Stimulated activated naive CD8-positive, alpha-beta T cell treated with anti-CD3 and anti-CD28 coated beads, Interleukin-15, Interleukin-2, amounts not matched to agents 100 ng/mL and 50 ng/mL, for 24 hours (primary cell): ENCODE data around the gene HELZ2.

Experiments used
- H3K27ac Mint-ChIP-seq: one replicate; pipeline ENCODE4 v1.8.0; 2021; ENCODE audit warnings: mild to moderate bottlenecking, mixed read lengths
- H3K27me3 Mint-ChIP-seq: one replicate; pipeline ENCODE4 v1.8.0; 2021; ENCODE audit warnings: mixed read lengths
- H3K36me3 Mint-ChIP-seq: one replicate; pipeline ENCODE4 v1.8.0; 2021; ENCODE audit warnings: low read depth, mixed read lengths
- H3K4me1 Mint-ChIP-seq: one replicate; pipeline ENCODE4 v1.8.0; 2021; ENCODE audit warnings: low read depth, mixed read lengths
- H3K4me3 Mint-ChIP-seq: one replicate; pipeline ENCODE4 v1.8.0; 2021; ENCODE audit warnings: mild to moderate bottlenecking, mixed read lengths
- H3K9me3 Mint-ChIP-seq: one replicate; pipeline ENCODE4 v1.8.0; 2021; ENCODE audit warnings: mixed read lengths

Gene HELZ2

DNA sequence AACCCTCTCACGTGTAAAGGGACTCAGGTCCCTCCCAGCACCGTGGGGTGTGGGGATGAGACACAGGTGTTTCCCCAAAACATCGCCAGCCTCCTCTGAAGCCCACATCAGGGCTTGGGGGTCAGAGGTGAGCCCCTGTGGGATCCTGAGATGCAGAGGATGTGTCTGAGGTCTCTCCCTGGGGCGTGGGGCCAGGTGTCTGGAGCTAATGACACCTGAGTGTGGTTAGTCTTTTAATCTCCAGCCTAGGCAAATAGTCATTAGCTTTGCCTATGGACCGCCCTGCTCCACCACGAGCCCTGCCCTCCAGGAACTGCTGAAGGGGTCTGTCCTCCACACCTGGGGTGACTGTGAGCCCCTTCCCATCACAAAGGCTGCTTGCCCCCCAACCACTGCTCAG is 28.2 kb downstream of the HELZ2 start:
- Mint-ChIP-seq H3K4me3 (no peak overlapping the region), H3K9me3 (no peaks in the 10 kb centered on the region), H3K4me1 (no peaks in the 10 kb centered on the region), H3K36me3 (no peaks in the 10 kb centered on the region), H3K27me3 (no peaks in the 10 kb centered on the region), H3K27ac (no peak overlapping the region)

GRCh38 chr20:63544958-63545516 is 29.0 kb downstream of the HELZ2 start:
- H3K4me1 Mint-ChIP-seq, result no peaks in the 10 kb centered on the region
- H3K4me3 Mint-ChIP-seq, result no peak overlapping the region
- no peak overlapping the region for H3K27ac Mint-ChIP-seq
- no peaks in the 10 kb centered on the region for H3K36me3 Mint-ChIP-seq
- H3K9me3 Mint-ChIP-seq, result no peaks in the 10 kb centered on the region
- H3K27me3 Mint-ChIP-seq, result no peaks in the 10 kb centered on the region

GRCh38 chr20:63544241-63544957 is 29.6 kb downstream of the HELZ2 start:
- H3K4me1 Mint-ChIP-seq, result no peaks in the 10 kb centered on the region
- no peak overlapping the region for H3K4me3 Mint-ChIP-seq
- no peaks in the 10 kb centered on the region for H3K36me3 Mint-ChIP-seq
- H3K27ac Mint-ChIP-seq, result no peak overlapping the region
- no peaks in the 10 kb centered on the region for H3K27me3 Mint-ChIP-seq
- no peaks in the 10 kb centered on the region for H3K9me3 Mint-ChIP-seq

GRCh38 chr20:63543733-63544132 is 30.3 kb downstream of the HELZ2 start:
- H3K27ac Mint-ChIP-seq, result no peak overlapping the region
- no peaks in the 10 kb centered on the region for H3K27me3 Mint-ChIP-seq
- H3K9me3 Mint-ChIP-seq, result no peaks in the 10 kb centered on the region

DNA sequence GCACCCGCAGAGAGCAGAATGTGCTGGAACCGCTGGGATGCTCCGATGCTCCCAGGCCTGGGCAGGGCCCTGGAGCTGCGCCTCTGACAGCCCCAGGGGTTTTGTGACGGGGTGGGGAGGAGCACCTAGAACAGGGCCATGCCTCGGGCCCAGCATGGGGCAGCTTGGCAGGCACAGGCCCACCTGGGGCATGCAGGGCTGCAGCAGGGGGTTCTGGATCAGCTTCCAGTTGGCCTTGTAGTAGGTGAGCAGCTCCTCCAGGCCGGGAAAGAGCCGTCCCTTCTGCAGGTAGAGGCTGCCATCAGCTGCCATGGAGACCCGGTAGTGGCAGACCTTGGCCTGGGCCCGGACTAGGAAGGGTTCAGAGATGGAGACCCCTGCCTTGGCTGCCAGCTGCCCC is 30.9 kb downstream of the HELZ2 start:
- Mint-ChIP-seq H3K4me3 (no peak overlapping the region), H3K27me3 (no peaks in the 10 kb centered on the region), H3K36me3 (no peaks in the 10 kb centered on the region), H3K27ac (no peak overlapping the region), H3K9me3 (no peaks in the 10 kb centered on the region), H3K4me1 (peaks cover 6% of the 10 kb centered on the region)

More at GRCh38 chr20:63543733-63544132, 30.3 kb downstream of the HELZ2 start:
- Mint-ChIP-seq H3K36me3 (no peaks in the 10 kb centered on the region), H3K4me3 (no peak overlapping the region), H3K4me1 (peaks cover under 1% of the 10 kb centered on the region)

DNA sequence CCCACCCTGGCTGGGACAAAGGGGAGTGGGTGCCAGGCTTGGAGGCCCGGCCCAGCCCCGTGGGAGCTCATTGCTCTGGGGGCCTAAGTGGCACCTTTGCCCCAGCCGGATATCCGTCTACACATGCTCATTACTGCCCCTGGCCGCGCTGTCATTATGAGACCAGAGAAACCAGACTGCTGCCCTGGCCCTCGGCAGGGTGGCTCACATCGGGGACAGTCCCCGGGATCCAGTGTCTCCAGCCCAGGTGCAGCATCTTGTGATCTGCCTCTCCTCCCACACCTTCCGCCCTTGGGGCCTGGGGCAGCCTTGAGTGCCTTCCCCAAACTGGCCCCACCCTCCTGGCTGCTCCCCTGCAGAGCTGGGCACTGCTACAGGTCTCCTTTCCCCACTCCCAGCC is 31.3 kb downstream of the HELZ2 start:
- H3K27ac Mint-ChIP-seq, result no peak overlapping the region
- H3K36me3 Mint-ChIP-seq, result no peaks in the 10 kb centered on the region
- H3K27me3 Mint-ChIP-seq, result no peaks in the 10 kb centered on the region
- peaks cover 11% of the 10 kb centered on the region for H3K4me1 Mint-ChIP-seq
- no peak overlapping the region for H3K4me3 Mint-ChIP-seq
- H3K9me3 Mint-ChIP-seq, result no peaks in the 10 kb centered on the region

DNA sequence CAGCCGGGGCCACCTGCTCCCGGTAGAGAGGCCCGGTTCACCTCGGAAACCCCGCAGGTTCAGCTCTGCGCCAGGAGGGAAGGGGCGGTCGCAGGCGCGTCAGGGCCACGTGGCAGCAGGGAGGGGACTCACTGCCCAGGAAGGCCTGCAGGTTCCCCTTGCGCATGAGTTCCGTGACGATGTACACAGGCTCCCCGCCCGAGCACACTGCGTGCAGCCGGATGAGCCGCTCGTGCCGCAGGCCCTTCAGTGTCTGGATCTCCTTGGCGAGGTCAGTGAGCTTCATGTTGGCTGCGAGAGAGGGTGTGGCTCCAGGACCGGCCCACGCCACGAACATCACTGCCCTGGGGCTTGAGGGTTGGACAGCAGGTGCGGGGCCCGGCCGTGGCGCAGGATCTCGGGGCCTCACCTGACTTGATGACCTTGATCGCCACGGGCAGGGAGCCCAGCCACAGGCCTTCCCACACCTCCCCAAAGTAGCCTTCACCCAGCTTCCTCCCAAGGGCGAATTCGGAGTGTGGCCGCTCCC is 31.9 kb downstream of the HELZ2 start:
- Mint-ChIP-seq H3K4me3 (no peak overlapping the region), H3K27me3 (no peaks in the 10 kb centered on the region), H3K9me3 (no peaks in the 10 kb centered on the region), H3K36me3 (no peaks in the 10 kb centered on the region), H3K4me1 (peaks cover 14% of the 10 kb centered on the region), H3K27ac (no peak overlapping the region)

DNA sequence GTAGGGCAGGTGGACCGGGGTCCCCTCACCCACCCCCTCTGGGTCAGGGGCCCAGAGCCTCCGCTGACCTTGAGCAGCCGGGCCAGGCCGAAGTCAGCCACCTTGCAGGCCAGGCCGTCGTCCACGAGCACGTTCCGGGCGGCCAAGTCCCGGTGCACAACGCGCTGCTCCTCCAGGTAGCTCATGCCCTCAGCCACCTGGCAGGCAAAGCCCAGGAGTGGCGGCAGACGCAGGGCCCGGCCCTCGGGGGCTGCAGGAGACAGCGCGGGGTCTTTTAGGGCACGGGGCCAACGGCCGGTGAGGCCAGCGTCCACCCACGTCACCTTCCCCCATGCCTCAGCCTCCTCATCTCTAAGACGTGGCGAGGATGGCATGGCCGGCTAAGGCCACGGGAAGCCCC is 32.7 kb downstream of the HELZ2 start:
- Mint-ChIP-seq H3K4me1 (peaks cover 18% of the 10 kb centered on the region), H3K4me3 (no peak overlapping the region), H3K9me3 (no peaks in the 10 kb centered on the region), H3K27me3 (no peaks in the 10 kb centered on the region), H3K36me3 (no peaks in the 10 kb centered on the region), H3K27ac (no peak overlapping the region)

DNA sequence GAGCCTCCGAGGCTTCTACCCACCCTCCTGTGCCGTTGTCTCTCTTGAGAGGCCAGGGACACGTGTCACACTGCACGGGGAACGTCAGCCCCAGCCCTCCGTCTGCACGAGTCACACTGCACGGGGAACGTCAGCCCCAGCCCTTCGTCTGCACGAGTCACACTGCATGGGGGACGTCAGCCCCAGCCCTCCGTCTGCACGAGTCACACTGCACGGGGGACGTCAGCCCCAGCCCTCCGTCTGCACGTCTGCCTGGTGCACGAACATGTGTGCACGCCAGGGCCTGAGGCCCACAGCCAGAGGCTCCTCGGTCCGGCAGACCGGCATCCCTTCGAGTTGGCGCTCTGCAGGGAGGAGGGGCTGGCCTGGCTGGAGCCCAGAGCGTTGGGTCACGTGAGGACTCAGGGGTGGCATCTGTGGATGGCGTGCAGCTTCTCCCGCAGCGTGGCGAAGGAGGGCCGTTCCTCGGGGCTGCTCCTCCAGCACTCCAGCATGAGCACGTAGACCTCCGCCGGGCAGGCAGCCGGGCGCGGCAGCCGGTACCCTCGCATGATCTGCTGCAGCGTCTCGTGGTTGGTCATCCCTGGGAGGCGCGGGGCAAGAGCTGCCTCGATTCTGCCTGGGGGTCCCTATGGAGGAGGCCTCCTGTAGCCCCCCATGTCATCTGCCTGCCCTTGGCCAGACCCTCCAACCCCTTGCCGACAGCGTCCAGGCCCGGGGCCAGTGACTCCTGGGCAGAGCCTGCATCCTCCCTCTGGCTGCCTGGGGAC is 33.4 kb downstream of the HELZ2 start:
- H3K9me3 Mint-ChIP-seq, result no peaks in the 10 kb centered on the region
- H3K4me3 Mint-ChIP-seq, result no peak overlapping the region
- peaks cover 20% of the 10 kb centered on the region for H3K4me1 Mint-ChIP-seq
- no peak overlapping the region for H3K27ac Mint-ChIP-seq
- H3K36me3 Mint-ChIP-seq, result no peaks in the 10 kb centered on the region
- no peaks in the 10 kb centered on the region for H3K27me3 Mint-ChIP-seq

DNA sequence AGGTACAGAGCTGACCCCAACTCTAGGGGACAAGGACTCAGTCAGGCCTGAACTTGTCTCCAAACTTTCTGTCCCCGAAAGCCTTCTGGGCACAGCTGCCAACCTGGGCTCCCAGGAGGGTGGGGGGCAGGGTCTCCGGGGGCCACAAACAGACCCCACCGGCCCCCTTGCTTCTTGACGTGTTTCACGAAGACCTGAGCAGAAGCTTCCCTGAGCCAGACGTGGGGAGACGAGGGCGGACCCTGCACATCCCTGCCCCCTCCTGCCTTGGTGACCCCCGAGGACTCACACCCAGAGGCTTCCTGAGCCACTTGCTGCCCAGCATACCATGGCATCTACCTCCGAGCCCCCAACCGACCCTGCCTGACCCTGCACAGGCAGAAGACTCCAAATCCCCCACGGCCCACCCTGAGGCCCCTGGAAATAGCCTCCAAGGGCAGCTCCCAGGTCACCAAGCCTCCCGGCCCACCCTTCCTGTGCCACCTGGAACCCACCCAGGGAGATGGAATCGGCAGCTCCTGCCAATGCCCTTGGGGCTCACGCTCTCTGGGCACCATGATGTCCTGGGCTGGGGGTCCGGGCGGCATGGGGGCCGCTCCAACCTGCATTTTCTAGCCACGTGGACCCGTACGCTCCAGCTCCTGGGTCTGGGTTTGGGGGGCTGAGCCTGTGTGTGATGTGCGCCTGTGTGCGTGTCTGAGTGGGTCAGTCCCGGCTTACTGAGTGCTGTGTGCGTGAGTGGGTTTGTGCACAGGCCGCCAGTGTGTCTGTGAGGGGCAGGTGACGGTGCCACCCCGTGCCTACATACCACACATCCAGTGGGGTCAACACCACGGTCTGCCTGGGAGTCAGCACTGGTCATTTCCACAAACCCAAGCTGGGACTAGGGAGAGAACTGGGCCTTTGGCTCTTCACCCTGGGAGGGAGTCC is 34.3 kb downstream of the HELZ2 start:
- Mint-ChIP-seq H3K27me3 (no peaks in the 10 kb centered on the region), H3K4me3 (no peak overlapping the region), H3K36me3 (no peaks in the 10 kb centered on the region), H3K4me1 (peaks cover 20% of the 10 kb centered on the region), H3K9me3 (no peaks in the 10 kb centered on the region), H3K27ac (no peak overlapping the region)

DNA sequence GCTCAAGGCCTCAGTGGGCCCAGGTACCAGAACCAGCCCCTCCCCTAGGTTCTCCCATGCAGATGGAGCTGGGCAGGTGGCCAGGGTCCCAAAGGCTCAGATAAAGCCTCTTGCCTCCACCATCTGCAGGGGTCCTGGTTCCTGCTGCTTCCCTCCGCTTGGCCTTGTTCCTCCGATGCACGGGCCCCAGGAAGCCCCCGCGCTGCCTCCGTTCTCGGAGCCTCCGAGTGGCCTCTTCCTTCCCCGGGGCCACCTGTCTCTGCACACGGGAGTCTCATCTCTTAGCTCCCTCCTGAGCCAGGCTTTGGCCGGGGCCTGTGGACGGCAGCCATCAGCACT is 35.0 kb downstream of the HELZ2 start:
- Mint-ChIP-seq H3K27ac (no peak overlapping the region), H3K36me3 (no peaks in the 10 kb centered on the region), H3K4me1 (peaks cover 20% of the 10 kb centered on the region), H3K4me3 (no peak overlapping the region), H3K27me3 (no peaks in the 10 kb centered on the region), H3K9me3 (no peaks in the 10 kb centered on the region)

GRCh38 chr20:63538204-63539091 is 35.6 kb downstream of the HELZ2 start:
- H3K27me3 Mint-ChIP-seq, result no peaks in the 10 kb centered on the region
- H3K9me3 Mint-ChIP-seq, result no peaks in the 10 kb centered on the region
- H3K36me3 Mint-ChIP-seq, result no peaks in the 10 kb centered on the region
- H3K4me3 Mint-ChIP-seq, result no peak overlapping the region
- peaks cover 20% of the 10 kb centered on the region for H3K4me1 Mint-ChIP-seq
- H3K27ac Mint-ChIP-seq, result no peak overlapping the region

- Mint-ChIP-seq H3K27ac (peak overlapping the region; percentile 63), H3K27me3 (no peaks in the 10 kb centered on the region), H3K9me3 (no peaks in the 10 kb centered on the region), H3K36me3 (no peaks in the 10 kb centered on the region), H3K4me1 (peaks cover 20% of the 10 kb centered on the region), H3K4me3 (peak overlapping the region; percentile 60)
These were observed 36.4 kb downstream of the HELZ2 start for GRCh38 chr20:63537525-63538203.
